Neural crest cell (in vitro differentiated cells): ENCODE measurements around the gene COL24A1. TPM values are rescaled to one million over a fixed set of nuclear protein-coding genes. Genes with fewer than 3 reads are reported as not detected.

ENCODE experiments used
- DNase-seq: peaks from one replicate; pipeline ENCODE4 v3.0.0; 2021; ENCODE audit warnings: low read depth, mixed read lengths, low spot score
- H3K27ac Mint-ChIP-seq: one replicate; pipeline ENCODE4 v1.8.0; 2021; ENCODE audit warnings: mild to moderate bottlenecking, mixed read lengths; ENCODE audit not compliant: unreplicated experiment
- H3K27me3 Mint-ChIP-seq: 2 replicates; pipeline ENCODE4 v1.8.0; 2021; ENCODE audit warnings: low read depth, mild to moderate bottlenecking, mixed read lengths
- H3K36me3 Mint-ChIP-seq: 2 replicates; pipeline ENCODE4 v1.8.0; 2021; ENCODE audit warnings: low read depth, mild to moderate bottlenecking, mixed read lengths
- H3K4me1 Mint-ChIP-seq: 2 replicates; pipeline ENCODE4 v1.8.0; 2021; ENCODE audit warnings: mixed read lengths
- H3K4me3 Mint-ChIP-seq: one replicate; pipeline ENCODE4 v1.8.0; 2021; ENCODE audit warnings: mild to moderate bottlenecking, mixed read lengths
- H3K9me3 Mint-ChIP-seq: 2 replicates; pipeline ENCODE4 v1.8.0; 2021; ENCODE audit warnings: mixed read lengths
- total RNA-seq: library from RNA; stranded (reverse); gene quantifications from 2 replicates; pipeline ENCODE4 v1.2.1, GENCODE V29; 2021
- TF ChIP-seq, protein P1 (sequence below): fragments of 200-600 bp; sonication (generic); conservative IDR thresholded peaks from 2 replicates; pipeline ENCODE4 v1.5.0; 2021; ENCODE audit warnings: antibody characterized with exemption, mild to moderate bottlenecking

The COL24A1 gene
- total RNA-seq, 1 donor from 2014 or later = 0.35 TPM

DNA sequence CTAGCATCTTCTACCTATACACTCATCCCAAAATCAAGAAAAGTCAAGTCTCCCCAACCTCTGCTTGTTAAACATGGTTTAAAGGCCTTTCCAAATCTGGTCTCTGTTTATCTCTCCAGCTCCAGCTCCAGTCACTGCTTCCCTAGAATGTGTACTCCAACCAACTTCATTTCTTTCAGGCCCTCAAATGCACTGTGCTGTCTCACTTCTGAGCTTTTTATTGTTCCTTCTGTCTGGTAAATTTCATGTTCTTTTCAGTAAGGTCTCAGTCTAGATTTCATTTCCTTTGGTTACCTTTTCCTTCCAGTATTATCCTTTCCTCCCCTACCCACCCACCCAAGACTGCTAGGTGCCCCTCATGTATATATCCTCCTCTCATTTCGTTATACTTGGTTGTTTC, 3.7 kb downstream of the COL24A1 start:
- TF ChIP-seq, protein P1, sequence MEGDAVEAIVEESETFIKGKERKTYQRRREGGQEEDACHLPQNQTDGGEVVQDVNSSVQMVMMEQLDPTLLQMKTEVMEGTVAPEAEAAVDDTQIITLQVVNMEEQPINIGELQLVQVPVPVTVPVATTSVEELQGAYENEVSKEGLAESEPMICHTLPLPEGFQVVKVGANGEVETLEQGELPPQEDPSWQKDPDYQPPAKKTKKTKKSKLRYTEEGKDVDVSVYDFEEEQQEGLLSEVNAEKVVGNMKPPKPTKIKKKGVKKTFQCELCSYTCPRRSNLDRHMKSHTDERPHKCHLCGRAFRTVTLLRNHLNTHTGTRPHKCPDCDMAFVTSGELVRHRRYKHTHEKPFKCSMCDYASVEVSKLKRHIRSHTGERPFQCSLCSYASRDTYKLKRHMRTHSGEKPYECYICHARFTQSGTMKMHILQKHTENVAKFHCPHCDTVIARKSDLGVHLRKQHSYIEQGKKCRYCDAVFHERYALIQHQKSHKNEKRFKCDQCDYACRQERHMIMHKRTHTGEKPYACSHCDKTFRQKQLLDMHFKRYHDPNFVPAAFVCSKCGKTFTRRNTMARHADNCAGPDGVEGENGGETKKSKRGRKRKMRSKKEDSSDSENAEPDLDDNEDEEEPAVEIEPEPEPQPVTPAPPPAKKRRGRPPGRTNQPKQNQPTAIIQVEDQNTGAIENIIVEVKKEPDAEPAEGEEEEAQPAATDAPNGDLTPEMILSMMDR = no peak
- Mint-ChIP-seq H3K9me3 (no peaks in the 10 kb centered on the region), H3K27ac (no peak overlapping the region), H3K4me3 (no peak overlapping the region), H3K36me3 (no peaks in the 10 kb centered on the region), H3K27me3 (peaks cover 76% of the 10 kb centered on the region), H3K4me1 (peaks cover 20% of the 10 kb centered on the region)
- no peak for DNase-seq

GRCh38 chr1:86151427-86151826, 5.1 kb downstream of the COL24A1 start:
- TF ChIP-seq, protein P1 = no peak
- peaks cover 63% of the 10 kb centered on the region for H3K27me3 Mint-ChIP-seq
- DNase-seq = no peak
- H3K36me3 Mint-ChIP-seq = no peaks in the 10 kb centered on the region
- H3K4me1 Mint-ChIP-seq = peaks cover 13% of the 10 kb centered on the region
- H3K9me3 Mint-ChIP-seq = no peaks in the 10 kb centered on the region
- no peak overlapping the region for H3K4me3 Mint-ChIP-seq
- no peak overlapping the region for H3K27ac Mint-ChIP-seq

DNA sequence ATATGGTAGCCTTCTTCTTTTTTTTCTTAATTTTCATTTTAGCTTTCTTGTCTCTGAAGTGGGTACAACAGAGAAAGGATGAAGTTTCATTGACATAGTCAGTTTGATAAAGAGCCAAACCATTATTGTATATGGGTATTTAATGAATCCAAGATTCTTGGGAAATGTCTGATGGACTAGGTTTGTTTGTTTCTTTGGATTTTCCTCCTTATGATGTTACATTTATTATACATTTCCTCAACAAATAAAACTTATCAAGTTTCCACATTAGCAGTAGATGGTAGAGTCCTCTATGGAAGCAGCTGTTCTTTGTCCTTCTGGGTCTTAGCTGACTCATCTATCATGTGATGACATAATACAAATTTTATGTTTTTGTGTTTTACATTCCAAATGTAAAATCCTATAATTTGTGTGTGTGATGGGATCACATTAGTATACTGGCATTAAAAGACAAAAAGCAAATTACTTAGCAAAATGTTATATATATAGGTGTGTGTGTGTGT, 6.0 kb downstream of the COL24A1 start:
- no peaks in the 10 kb centered on the region for H3K36me3 Mint-ChIP-seq
- H3K4me1 Mint-ChIP-seq = peaks cover 6% of the 10 kb centered on the region
- TF ChIP-seq, protein P1 = no peak
- H3K27ac Mint-ChIP-seq = no peak overlapping the region
- H3K27me3 Mint-ChIP-seq = peaks cover 56% of the 10 kb centered on the region
- H3K9me3 Mint-ChIP-seq = no peaks in the 10 kb centered on the region
- DNase-seq = no peak
- H3K4me3 Mint-ChIP-seq = no peak overlapping the region

GRCh38 chr1:86149591-86149990, 7.0 kb downstream of the COL24A1 start:
- Mint-ChIP-seq H3K9me3 (no peaks in the 10 kb centered on the region), H3K4me3 (no peak overlapping the region), H3K27ac (no peak overlapping the region), H3K4me1 (no peaks in the 10 kb centered on the region), H3K36me3 (no peaks in the 10 kb centered on the region), H3K27me3 (peaks cover 51% of the 10 kb centered on the region)
- TF ChIP-seq, protein P1 = no peak
- DNase-seq = no peak

- TF ChIP-seq, protein P1 = no peak
- Mint-ChIP-seq H3K36me3 (no peaks in the 10 kb centered on the region), H3K27me3 (peaks cover 41% of the 10 kb centered on the region)
Observed at GRCh38 chr1:86147755-86148154, 8.8 kb downstream of the COL24A1 start.

More at GRCh38 chr1:86147755-86148154, 8.8 kb downstream of the COL24A1 start:
- Mint-ChIP-seq H3K4me3 (no peak overlapping the region), H3K4me1 (no peaks in the 10 kb centered on the region), H3K27ac (no peak overlapping the region), H3K9me3 (no peaks in the 10 kb centered on the region)
- DNase-seq = no peak
